A549 (cell line): Measurements from ENCODE around the gene SELENOI. TPM values are rescaled to one million over a fixed set of nuclear protein-coding genes. Genes with fewer than 3 reads are reported as not detected.

ENCODE experiments used
- ATAC-seq, 2 experiments: fragments of 200-7000 bp in 1 of 2; fragments of >200 bp in 1 of 2; cut with Nextera tagmentation in 1 of 2; cut with Tn5 transposase in 1 of 2; 3 replicates each; pipeline versions ENCODE4 v1.8.0 to v1.9.1; 2018 to 2020; ENCODE audit warnings: mild to moderate bottlenecking in 1 of 2, moderate library complexity in 1 of 2
- CTCF ChIA-PET: fragments of 300-600 bp; sonication (Branson Sonifier 250); formaldehyde crosslinking; extraction: SDS; loops from one replicate; lab custom pipeline; 2021; ENCODE audit warnings: antibody characterized with exemption, inconsistent platforms; lab: Yijun Ruan, JAX
- POLR2A ChIA-PET: fragments of 350-600 bp; formaldehyde crosslinking; extraction: SDS; loops from one replicate; lab custom pipeline; 2021; ENCODE audit warnings: antibody characterized with exemption, inconsistent platforms; lab: Yijun Ruan, JAX
- DNase-seq, 2 experiments: peaks; one replicate each; pipeline versions ENCODE4 v3.0.0 to v3.0.0-alpha.2; 2011 to 2016; ENCODE audit warnings: low read depth in 1 of 2, low spot score in 1 of 2
- FAIRE-seq: peaks from 2 replicates; lab custom pipeline; 2011; peaks lifted over from hg19 to GRCh38; lab: Jason Lieb, UNC
- H3K27ac ChIP-seq, 2 experiments: fragments of >200 bp; sonication (Bioruptor Twin); formaldehyde crosslinking; 3 replicates each; pipeline ENCODE4 v1.5.1; 2016 to 2017
- H3K4me1 ChIP-seq: fragments of >200 bp; sonication (Bioruptor Twin); formaldehyde crosslinking; 3 replicates; pipeline ENCODE4 v1.6.1; 2016
- H3K4me2 ChIP-seq: fragments of >200 bp; sonication (Bioruptor Twin); formaldehyde crosslinking; 3 replicates; pipeline ENCODE4 v1.6.1; 2016
- H3K4me3 ChIP-seq: fragments of >200 bp; sonication (Bioruptor Twin); formaldehyde crosslinking; 3 replicates; pipeline ENCODE4 v1.5.1; 2016
- H3K9me3 ChIP-seq: fragments of >200 bp; sonication (Bioruptor Twin); formaldehyde crosslinking; 3 replicates; pipeline ENCODE4 v1.6.1; 2016
- ATOH8 ChIP-seq: fragments of 250-450 bp; sonication (Bioruptor Pico); IDR thresholded peaks from 2 replicates; pipeline ENCODE4 v1.5.0; 2020; ENCODE audit warnings: low read depth, mild to moderate bottlenecking, moderate library complexity
- BCL3 ChIP-seq: fragments of >200 bp; sonication (Bioruptor Twin); formaldehyde crosslinking; IDR thresholded peaks from 3 replicates; pipeline ENCODE4 v1.6.1; 2016
- CBX8 ChIP-seq: fragments of 200-600 bp; sonication (generic); IDR thresholded peaks from 2 replicates; pipeline ENCODE4 v1.6.1; 2016
- CHD4 ChIP-seq: fragments of 200-600 bp; sonication (generic); IDR thresholded peaks from 2 replicates; pipeline ENCODE4 v1.6.1; 2016; ENCODE audit warnings: antibody characterized with exemption, mild to moderate bottlenecking, borderline replicate concordance
- CTCF ChIP-seq: fragments of >200 bp; sonication (Bioruptor Twin); formaldehyde crosslinking; IDR thresholded peaks from 3 replicates; pipeline ENCODE4 v1.5.1; 2016
- EHF ChIP-seq: fragments of 250-450 bp; sonication (Bioruptor Pico); IDR thresholded peaks from 2 replicates; pipeline ENCODE4 v1.5.0; 2020; ENCODE audit warnings: mild to moderate bottlenecking
- EHMT2 ChIP-seq: fragments of 200-600 bp; sonication (generic); IDR thresholded peaks from 2 replicates; pipeline ENCODE4 v1.6.1; 2016; ENCODE audit warnings: antibody characterized with exemption, low read depth, mild to moderate bottlenecking, moderate library complexity
- FOSB ChIP-seq: fragments of 250-450 bp; sonication (Bioruptor Pico); IDR thresholded peaks from 2 replicates; pipeline ENCODE4 v1.5.0; 2020; ENCODE audit warnings: mild to moderate bottlenecking, moderate library complexity
- GATA3 ChIP-seq: IDR thresholded peaks from 2 replicates; pipeline ENCODE4 v1.6.1; 2012; ENCODE audit warnings: borderline replicate concordance
- HMGXB4 ChIP-seq: fragments of 250-450 bp; sonication (Bioruptor Pico); IDR thresholded peaks from 2 replicates; pipeline ENCODE4 v1.5.0; 2021; ENCODE audit warnings: mild to moderate bottlenecking, moderate library complexity, borderline replicate concordance
- HOXA7 ChIP-seq: fragments of 250-450 bp; sonication (Bioruptor Pico); IDR thresholded peaks from 2 replicates; pipeline ENCODE4 v1.5.0; 2020; ENCODE audit warnings: mild to moderate bottlenecking, moderate library complexity
- JUN ChIP-seq, 2 experiments: fragments of >200 bp; sonication (Bioruptor Twin); formaldehyde crosslinking; IDR thresholded peaks; 2 replicates in 1 of 2; 3 replicates in 1 of 2; pipeline ENCODE4 v1.6.1; 2016 to 2017
- KDM5A ChIP-seq: fragments of 200-600 bp; sonication (generic); IDR thresholded peaks from 2 replicates; pipeline ENCODE4 v1.6.1; 2016; ENCODE audit warnings: antibody characterized with exemption, mild to moderate bottlenecking
- NFE2L2 ChIP-seq: fragments of 150-350 bp; conservative IDR thresholded peaks from 2 replicates; pipeline ENCODE4 v1.6.1; 2014; ENCODE audit warnings: low read length
- PHF8 ChIP-seq: fragments of 200-600 bp; sonication (generic); IDR thresholded peaks from 2 replicates; pipeline ENCODE4 v1.6.1; 2016; ENCODE audit warnings: low read depth, mild to moderate bottlenecking, antibody characterized with exemption, moderate library complexity, borderline replicate concordance
- POLR2A ChIP-seq: IDR thresholded peaks from 2 replicates; pipeline ENCODE4 v1.6.1; 2012; ENCODE audit warnings: mild to moderate bottlenecking, low read length
- POLR2AphosphoS2 ChIP-seq: conservative IDR thresholded peaks from 2 replicates; pipeline ENCODE4 v1.6.1; 2012; ENCODE audit warnings: low read length, improper control_type of control experiment, inconsistent platforms
- RARB ChIP-seq: fragments of 250-450 bp; sonication (Bioruptor Pico); IDR thresholded peaks from 2 replicates; pipeline ENCODE4 v1.8.0; 2021; ENCODE audit warnings: mild to moderate bottlenecking, moderate library complexity
- TFCP2L1 ChIP-seq: fragments of 250-450 bp; sonication (Bioruptor Pico); IDR thresholded peaks from 2 replicates; pipeline ENCODE4 v1.5.0; 2021; ENCODE audit warnings: mild to moderate bottlenecking
- TP53 ChIP-seq: fragments of 250-450 bp; sonication (Bioruptor Pico); IDR thresholded peaks from 2 replicates; pipeline ENCODE4 v1.5.0; 2021; ENCODE audit warnings: mild to moderate bottlenecking, moderate library complexity
- USF2 ChIP-seq: fragments of 450-650 bp; IDR thresholded peaks from 2 replicates; pipeline ENCODE4 v1.6.1; 2014; ENCODE audit warnings: antibody characterized with exemption
- ZC3H11A ChIP-seq: fragments of 450-650 bp; IDR thresholded peaks from 2 replicates; pipeline ENCODE4 v1.6.1; 2014; ENCODE audit warnings: antibody characterized with exemption, mild to moderate bottlenecking
- ZNF302 ChIP-seq: fragments of 250-450 bp; sonication (Bioruptor Pico); IDR thresholded peaks from 2 replicates; pipeline ENCODE4 v1.9.0; 2021; ENCODE audit warnings: inconsistent platforms, mild to moderate bottlenecking, moderate library complexity
- WGBS: methylation state at CpG from one replicate; pipeline ENCODE4 v1.1.6; 2017; ENCODE audit errors: missing lambda C conversion rate; 5-methylcytosine and 5-hydroxymethylcytosine counted together
- polyA plus RNA-seq, 4 experiments: library from polyadenylated mRNA; depleted of rRNA in 3 of 4; stranded (reverse); fragments of >200 nt; fragmentation: RNase III in 1 of 4; extraction: RNeasy Plus Mini Kit Qiagen cat#74134 plus additional on column Dnase treatment in 1 of 4; gene quantifications; 2 replicates in 3 of 4; 3 replicates in 1 of 4; pipeline ENCODE4 v1.2.3, GENCODE V29; 2011 to 2017

The SELENOI gene
- polyA plus RNA-seq, 2 of the 4 experiments (the other 2 are of a cell fraction) = 18.2 to 38.7 TPM

- no peak for ATAC-seq
- Histone ChIP-seq H3K9me3 (no peaks in the 10 kb centered on the region), H3K4me3 (no peak overlapping the region), H3K4me2 (no peak overlapping the region), H3K27ac (no peak overlapping the region), H3K4me1 (no peaks in the 10 kb centered on the region)
- no peak for DNase-seq
- no peak for FAIRE-seq
- WGBS = 90% methylated on average over 2 of the region's 2 CpGs
- CTCF ChIA-PET = no interaction called here
- no peak for TF ChIP-seq HOXA7 (CRISPR knock-in tag)
- TF ChIP-seq RARB (CRISPR knock-in tag) = no peak
- TF ChIP-seq ATOH8 (CRISPR knock-in tag) = no peak
- no peak for TF ChIP-seq GATA3
- TF ChIP-seq HMGXB4 = no peak
- no peak for TF ChIP-seq POLR2AphosphoS2
- no peak for TF ChIP-seq KDM5A
- no peak for TF ChIP-seq TFCP2L1
- TF ChIP-seq, all 56 proteins: peak for 0
- POLR2A ChIA-PET = no interaction called here
Measured at GRCh38 chr2:26380281-26380680, 34.3 kb downstream of the SELENOI start.

GRCh38 chr2:26382564-26382963, 36.6 kb downstream of the SELENOI start:
- no peak overlapping the region for H3K27ac ChIP-seq
- TF ChIP-seq CTCF (no peak), EHMT2 (no peak), RARB (CRISPR knock-in tag) (no peak), ZC3H11A (no peak), USF2 (no peak), POLR2A (no peak), KDM5A (no peak), PHF8 (no peak), JUN (IDR thresholded peaks at IDR 0.05) (no peak), ZNF302 (CRISPR knock-in tag) (no peak), CBX8 (no peak), TFCP2L1 (no peak), CHD4 (no peak), HMGXB4 (no peak), FOSB (CRISPR knock-in tag) (no peak), BCL3 (no peak), TP53 (CRISPR knock-in tag) (no peak), EHF (CRISPR knock-in tag) (no peak), NFE2L2 (no peak)
- ChIA-PET CTCF (interaction anchor here (0.6 to 1.2 kb wide), 6 partner anchors 9 to 1217 kb away, joined by 3 to 4 read pairs (median 4); no protein-coding TSS in a partner anchor), POLR2A (no interaction called here)
- no peak for ATAC-seq
- H3K9me3 ChIP-seq = no peaks in the 10 kb centered on the region
- H3K4me2 ChIP-seq = no peak overlapping the region
- H3K4me3 ChIP-seq = no peak overlapping the region
- DNase-seq = no peak
- FAIRE-seq = no peak
- H3K4me1 ChIP-seq = no peaks in the 10 kb centered on the region
- 88% methylated on average over 3 of the region's 3 CpGs for WGBS
